GM18526 (cell line): ENCODE results near the gene HELT.

Experiments
- POLR2A ChIP-seq: IDR thresholded peaks from 3 replicates; pipeline ENCODE4 v1.6.1; 2011; ENCODE audit not compliant: insufficient read length; ENCODE audit errors: extremely low read depth

Gene HELT

DNA sequence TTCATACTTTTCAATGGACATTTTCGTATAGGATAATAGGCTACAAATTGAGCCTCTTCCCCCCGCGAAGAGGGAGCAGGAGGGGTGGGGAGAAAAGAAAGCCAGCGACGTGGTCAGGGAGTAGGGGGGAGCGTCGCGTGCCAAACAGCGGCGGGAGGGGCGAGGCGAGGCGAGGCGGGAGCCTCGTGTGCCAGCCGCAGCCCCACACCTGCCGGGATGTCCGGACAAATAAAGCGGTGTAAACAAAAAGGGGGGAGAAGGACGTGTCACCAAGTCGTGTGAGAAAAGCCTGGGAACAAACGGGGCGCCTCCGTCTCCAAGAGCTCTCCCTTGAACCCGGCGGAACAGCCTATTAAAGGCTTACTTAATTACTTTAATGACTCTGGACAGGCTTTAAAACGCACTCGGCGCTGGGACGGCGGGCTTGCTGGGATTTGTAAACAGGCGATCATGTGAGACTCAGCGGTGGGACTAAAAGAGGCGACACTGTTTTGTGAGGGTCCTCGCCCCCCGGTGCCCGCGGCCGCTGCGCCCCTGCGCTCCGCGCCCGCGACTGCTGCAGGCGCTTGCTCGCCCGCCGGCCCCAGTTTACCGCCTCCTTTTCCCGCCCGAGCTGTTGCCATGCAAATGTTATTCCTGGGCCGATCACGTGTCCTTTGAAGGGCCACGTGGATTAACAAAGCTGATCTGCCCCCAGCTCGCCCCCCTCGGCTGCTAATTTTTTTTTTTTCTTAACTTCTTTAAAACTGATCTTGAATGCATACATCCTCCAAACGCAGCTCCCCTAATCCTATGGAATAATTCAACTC lies at the start of gene HELT:
Gene HELT (plus strand): TSS at position 527 of the 809 bp plus-strand sequence. CDS start 439 bp downstream, outside the sequence.
- no peak for TF ChIP-seq POLR2A

GRCh38 chr4:184968784-184969201 lies 49.5 kb upstream of the HELT start:
- no peak for TF ChIP-seq POLR2A

GRCh38 chr4:184969610-184970009 lies 48.7 kb upstream of the HELT start:
- no peak for TF ChIP-seq POLR2A

- TF ChIP-seq POLR2A, result no peak
These were observed 45.3 kb upstream of the HELT start for GRCh38 chr4:184972991-184973390.

- no peak for TF ChIP-seq POLR2A
These were observed 40.5 kb upstream of the HELT start for GRCh38 chr4:184977747-184978146.

DNA sequence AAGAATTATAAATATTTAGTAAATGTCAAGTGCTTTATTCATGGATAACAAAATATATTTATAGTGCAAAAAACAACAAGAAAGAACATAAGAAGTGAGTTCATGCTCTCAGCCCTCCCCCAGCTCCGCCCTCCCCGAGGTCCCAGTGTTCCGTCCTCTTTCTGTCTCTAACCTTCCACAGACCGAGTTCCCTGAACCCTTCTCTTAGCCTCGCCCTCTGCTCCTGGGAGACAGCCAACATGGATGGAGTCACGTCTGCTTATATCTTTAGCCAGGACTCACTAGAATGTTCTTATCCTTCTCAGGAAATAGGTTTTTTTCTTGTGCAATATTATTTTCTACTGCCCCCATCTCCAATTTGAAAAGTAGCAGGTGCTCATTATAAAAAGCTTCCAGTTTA lies 40.1 kb upstream of the HELT start:
- no peak for TF ChIP-seq POLR2A

DNA sequence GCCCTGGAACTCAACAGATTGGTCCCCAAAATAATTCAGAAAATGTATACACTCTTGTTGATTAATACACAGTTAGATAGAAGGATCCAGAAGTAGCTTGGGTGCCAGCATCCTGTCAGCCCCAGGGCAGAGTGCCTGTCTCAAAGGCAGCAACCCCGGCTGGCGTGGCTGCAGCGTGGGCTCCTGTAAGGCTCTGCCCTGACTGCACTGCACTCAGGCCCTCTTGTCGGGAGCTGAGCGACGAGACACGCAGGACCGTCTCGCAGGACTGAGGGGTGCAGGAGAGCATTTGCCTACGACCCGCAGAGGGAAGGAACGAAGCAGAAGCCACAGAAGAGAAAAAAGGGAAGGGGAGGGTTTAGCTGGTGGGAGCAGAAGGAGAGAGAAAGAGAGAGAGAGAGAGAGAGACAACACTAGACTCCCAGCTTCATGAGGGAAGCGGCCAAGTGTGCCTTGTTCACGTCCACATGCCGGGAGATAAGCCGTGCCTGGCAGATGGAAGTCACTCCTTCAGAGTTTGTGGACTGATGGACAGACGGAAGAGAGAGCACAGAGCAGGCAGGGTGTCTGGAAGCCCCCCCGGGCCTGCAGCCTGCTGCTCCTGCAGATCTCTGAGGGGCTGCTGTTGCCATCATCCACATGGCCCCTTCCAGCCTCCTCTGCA lies 38.7 kb upstream of the HELT start:
- no peak for TF ChIP-seq POLR2A

DNA sequence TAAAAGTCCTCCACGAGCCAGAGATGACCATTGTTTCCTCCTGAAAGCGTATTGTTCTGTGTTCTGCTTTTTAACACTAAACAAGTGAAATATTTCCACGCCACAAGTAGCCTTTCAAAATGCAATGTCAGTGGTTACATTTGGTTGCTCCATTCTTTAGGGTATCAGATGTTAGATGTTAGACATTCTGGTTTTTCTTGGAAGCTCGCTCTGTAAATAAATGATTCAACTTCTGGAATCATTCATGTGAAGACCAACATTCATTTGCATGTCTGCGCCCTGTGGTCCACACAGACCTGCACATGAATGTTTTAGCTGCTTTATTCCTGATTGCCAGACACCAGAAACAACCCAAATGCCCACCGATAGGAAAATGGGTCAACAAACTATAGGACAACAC lies 38.0 kb upstream of the HELT start:
- TF ChIP-seq POLR2A, result no peak

- TF ChIP-seq POLR2A, result no peak
These were observed 34.5 kb upstream of the HELT start for GRCh38 chr4:184983672-184984356.

DNA sequence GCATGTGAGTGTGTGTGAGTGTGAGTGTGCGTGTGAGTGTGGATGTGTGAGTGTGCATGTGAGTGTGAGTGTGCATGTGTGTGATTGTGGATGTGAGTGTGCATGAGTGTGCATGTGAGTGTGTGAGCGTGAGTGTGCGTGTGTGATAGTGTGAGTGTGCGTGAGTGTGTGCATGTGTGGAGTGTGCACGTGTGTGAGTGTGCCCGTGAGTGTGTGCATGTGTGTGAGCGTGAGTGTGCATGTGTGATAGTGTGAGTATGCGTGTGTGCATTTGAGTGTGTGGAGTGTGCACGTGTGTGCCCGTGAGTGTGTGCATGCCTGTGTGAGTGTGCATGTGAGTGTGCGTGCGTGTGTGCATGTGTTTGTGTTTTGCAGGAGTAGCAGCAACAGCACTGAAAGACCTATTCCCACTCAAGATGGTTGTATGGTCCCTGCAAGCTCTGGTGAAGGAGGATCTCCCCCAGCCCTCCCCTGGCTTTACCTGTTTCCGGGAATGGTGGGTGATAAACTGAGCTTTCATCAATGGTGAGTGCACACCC lies 30.7 kb upstream of the HELT start:
- TF ChIP-seq POLR2A, result no peak

DNA sequence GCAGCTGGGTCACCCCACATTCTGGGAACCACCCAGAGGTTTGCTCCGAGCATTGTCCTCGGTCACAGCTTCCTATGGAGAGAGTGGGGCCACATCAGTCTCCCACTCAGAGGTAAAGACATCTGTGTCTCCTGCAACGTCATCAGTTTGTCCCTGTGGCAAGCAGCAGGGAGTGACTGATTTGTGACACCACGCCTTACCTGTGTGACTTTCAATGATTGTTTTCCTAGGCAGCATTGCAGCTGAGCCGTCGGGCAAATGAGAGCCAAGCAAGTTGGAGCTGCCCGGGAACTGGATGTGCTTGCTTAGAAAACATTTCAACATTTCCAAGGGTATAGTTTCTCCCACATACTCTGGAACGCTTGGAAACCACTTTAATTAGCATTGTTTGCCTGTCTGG lies 29.7 kb upstream of the HELT start:
- no peak for TF ChIP-seq POLR2A

- no peak for TF ChIP-seq POLR2A
These were observed 26.4 kb upstream of the HELT start for GRCh38 chr4:184991860-184992259.

- TF ChIP-seq POLR2A, result no peak
These were observed 25.9 kb upstream of the HELT start for GRCh38 chr4:184992422-184992821.

GRCh38 chr4:184993247-184993646 lies 25.0 kb upstream of the HELT start:
- TF ChIP-seq POLR2A, result no peak

DNA sequence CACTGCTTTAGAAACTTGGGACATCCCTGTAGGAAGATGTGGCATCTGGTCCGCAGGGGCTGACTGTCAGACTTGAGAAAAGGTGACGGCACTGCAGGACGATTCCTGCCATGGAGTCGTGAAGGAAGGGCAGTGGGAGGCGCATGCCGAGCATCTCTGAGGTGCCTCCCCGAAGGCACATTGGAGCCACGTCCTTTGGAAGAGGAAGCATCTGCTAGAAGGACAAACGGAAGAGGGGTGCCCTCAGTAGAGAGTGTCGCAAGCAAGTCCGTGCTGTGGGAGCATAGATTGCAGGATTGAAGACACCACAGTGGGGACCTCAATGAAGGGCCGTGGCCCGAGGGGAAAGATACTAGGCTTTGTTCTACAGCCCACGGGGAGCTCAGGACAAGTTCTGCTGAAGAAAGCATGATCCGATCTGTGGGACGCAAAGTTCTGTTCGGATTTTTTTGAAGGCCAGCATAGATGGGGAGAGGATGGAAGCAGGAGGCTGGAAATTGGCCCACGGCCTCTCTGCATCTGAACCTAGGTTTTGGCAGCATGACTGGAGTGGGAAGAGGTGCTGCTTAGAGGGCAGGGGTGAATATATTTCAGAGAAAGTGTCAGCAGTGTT lies 24.2 kb upstream of the HELT start:
- no peak for TF ChIP-seq POLR2A
